Bronchial epithelial cell (primary cell): ENCODE results near the gene GFER. TPM values are rescaled to one million over a fixed set of nuclear protein-coding genes. Genes with fewer than 3 reads are reported as not detected.

ENCODE experiments used
- DNase-seq: peaks from one replicate; pipeline ENCODE4 v3.0.0-alpha.2; 2010; ENCODE audit warnings: low read depth
- FAIRE-seq: peaks from 2 replicates; lab custom pipeline; 2011; peaks lifted over from hg19 to GRCh38; lab: Jason Lieb, UNC
- H3K27me3 ChIP-seq: 2 replicates; pipeline ENCODE4 v1.5.1; 2011; ENCODE audit warnings: low read length; ENCODE audit not compliant: control insufficient read depth, insufficient read depth
- H3K36me3 ChIP-seq: 2 replicates; pipeline ENCODE4 v1.5.1; 2011; ENCODE audit warnings: low read length; ENCODE audit not compliant: control insufficient read depth, insufficient read depth
- H3K4me3 ChIP-seq: 2 replicates; pipeline ENCODE4 v1.5.1; 2011; ENCODE audit warnings: mild to moderate bottlenecking, low read depth, low read length, control low read depth
- CTCF ChIP-seq: IDR thresholded peaks from 2 replicates; pipeline ENCODE4 v1.5.1; 2011; ENCODE audit warnings: mild to moderate bottlenecking, moderate library complexity, low read length, control low read depth, inconsistent platforms; ENCODE audit not compliant: insufficient read depth, severe bottlenecking
- total RNA-seq: library from RNA; depleted of rRNA; stranded (reverse); fragments of >200 nt; gene quantifications from 2 replicates; pipeline ENCODE4 v1.2.1, GENCODE V29; 2014

Gene GFER
- total RNA-seq, 1 donor from 2014 or later, result 16.1 TPM

DNA sequence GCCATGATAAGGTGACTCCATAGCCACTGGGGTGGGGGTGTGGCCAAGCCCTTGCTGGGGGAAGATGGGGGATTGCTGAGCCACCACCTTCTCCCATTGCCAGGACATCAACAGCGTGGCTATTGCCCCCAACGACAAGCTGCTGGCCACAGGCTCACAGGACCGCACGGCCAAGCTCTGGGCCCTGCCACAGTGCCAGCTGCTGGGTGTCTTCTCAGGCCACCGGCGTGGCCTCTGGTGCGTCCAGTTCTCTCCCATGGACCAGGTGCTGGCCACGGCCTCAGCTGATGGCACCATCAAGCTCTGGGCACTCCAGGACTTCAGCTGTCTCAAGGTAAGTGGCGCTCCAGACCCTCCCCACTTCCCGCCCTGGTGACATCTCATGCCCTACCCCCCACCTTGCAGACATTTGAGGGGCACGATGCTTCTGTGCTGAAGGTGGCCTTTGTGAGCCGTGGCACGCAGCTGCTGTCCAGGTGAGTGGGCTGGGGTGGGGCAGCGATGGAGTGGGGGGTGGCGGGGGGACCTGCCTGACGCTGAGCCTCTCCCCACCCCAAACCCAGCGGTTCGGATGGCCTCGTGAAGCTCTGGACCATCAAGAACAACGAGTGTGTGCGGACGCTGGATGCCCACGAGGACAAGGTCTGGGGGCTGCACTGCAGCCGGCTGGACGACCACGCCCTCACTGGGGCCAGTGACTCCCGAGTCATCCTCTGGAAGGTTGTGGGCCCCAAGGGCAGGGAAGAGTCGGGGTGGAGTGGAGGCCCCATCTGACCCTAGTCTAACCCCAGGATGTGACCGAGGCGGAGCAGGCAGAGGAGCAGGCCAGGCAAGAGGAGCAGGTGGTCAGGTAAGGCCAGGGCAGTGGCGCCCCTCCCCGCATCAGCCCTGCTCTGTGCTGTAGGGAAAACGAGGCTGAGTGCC, 6.8 kb upstream of the GFER start:
- H3K36me3 ChIP-seq, result peaks cover 24% of the 10 kb centered on the region

DNA sequence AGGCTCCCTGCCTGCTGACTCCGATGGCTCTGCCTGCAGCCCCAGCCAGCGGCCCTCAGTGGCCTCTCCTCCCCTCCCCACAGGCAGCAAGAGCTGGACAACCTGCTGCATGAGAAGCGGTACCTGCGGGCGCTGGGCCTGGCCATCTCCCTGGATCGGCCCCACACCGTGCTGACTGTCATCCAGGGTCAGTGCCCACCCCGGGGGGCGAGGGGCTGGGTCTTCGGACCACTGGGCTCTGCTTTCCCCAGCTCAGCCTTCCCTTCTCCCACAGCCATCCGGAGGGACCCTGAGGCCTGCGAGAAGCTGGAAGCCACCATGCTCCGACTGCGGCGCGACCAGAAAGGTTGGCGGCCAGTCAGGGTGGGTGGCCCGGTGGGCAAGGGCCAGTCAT, 6.1 kb upstream of the GFER start:
- Histone ChIP-seq H3K4me3 (no peak overlapping the region), H3K36me3 (peaks cover 24% of the 10 kb centered on the region), H3K27me3 (peaks cover 5% of the 10 kb centered on the region)
- FAIRE-seq (no peak), DNase-seq (no peak)
- TF ChIP-seq CTCF, result no peak

More for the DNA sequence above, 6.8 kb upstream of the GFER start:
- DNase-seq, result no peak
- peaks cover 5% of the 10 kb centered on the region for H3K27me3 ChIP-seq
- FAIRE-seq, result no peak
- H3K4me3 ChIP-seq, result no peak overlapping the region
- TF ChIP-seq CTCF, result no peak

DNA sequence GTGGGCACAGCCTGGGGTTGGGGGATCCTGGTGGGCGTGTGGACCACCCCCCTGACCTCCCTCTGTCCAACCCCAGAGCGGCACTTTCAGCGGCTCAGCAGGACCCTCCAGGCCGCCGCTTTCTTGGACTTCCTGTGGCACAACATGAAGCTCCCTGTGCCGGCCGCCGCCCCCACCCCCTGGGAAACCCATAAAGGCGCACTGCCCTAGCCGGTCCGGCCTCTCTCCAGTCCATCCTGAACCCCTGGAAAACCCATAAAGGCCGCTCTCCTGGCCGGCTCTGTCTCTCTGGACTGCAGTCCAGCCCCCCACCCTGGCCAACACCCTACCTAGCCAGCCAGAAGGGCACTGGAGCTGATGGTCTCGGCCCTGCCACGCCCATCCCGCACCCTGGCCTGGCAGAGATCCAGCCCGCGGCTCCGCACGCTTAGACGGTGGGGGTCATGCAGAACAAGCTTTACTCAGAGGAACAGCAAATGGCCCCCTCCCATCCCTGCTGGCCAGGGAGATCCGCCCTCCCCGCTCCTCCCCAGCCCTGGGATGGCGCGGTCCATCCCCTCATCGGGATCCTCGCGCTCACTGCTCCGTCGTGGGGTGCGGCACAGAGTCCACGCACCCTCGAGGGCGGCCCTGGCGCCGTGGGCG, 5.4 kb upstream of the GFER start:
- peak overlapping the region; percentile 50 for H3K4me3 ChIP-seq
- FAIRE-seq (no peak), DNase-seq (no peak)
- H3K27me3 ChIP-seq, result peaks cover 5% of the 10 kb centered on the region
- TF ChIP-seq CTCF, result no peak
- peaks cover 24% of the 10 kb centered on the region for H3K36me3 ChIP-seq

GRCh38 chr16:1979271-1980029, 4.5 kb upstream of the GFER start:
- H3K27me3 ChIP-seq, result peaks cover 5% of the 10 kb centered on the region
- TF ChIP-seq CTCF, result no peak
- H3K36me3 ChIP-seq, result peaks cover 20% of the 10 kb centered on the region
- peak; percentile 85 for DNase-seq
- FAIRE-seq, result no peak
- peak overlapping the region; percentile 50 for H3K4me3 ChIP-seq

DNA sequence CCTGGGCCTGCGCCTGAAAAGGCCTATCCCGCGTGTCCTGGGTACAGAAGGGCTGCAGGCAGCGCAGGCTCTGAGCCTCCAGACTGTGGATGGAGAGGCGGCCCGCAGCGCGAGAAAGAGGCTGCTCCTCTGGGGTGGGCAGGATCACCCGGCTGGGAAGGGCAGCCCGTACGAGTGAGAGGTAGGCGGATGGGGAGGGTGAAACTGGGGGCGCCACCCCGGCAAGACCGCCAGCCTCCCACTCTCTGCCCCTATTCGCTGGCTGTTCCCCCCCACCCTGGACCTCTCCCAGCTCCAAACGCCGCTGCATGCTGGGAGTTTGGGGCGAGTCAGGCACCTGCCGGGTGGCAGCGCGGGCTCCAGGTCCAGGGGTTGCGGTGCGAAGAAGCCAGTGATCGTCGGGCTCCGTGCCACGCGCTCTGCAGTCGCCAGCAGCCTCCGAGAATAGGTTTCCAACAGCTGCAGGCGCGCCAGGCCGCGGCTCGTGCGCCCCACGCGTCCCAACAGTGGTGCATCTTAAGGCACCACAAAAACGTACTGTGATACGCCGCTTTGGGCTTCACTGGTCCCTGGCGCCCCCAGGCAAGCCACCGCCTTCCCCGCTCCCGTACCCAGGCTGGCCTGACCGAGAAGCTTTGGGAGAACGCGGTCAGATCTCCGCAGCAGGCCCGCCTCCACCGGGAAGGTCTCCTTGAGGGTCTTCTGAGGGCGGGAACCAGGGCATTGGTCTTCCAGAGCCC, 3.8 kb upstream of the GFER start:
- no peak for DNase-seq
- no peak for FAIRE-seq
- Histone ChIP-seq H3K36me3 (peaks cover 14% of the 10 kb centered on the region), H3K4me3 (peak overlapping the region; percentile 50), H3K27me3 (peaks cover 5% of the 10 kb centered on the region)
- TF ChIP-seq CTCF, result no peak
